HepG2 (cell line): ENCODE data around the gene C11orf91. TPM values are rescaled to one million over a fixed set of nuclear protein-coding genes. Genes with fewer than 3 reads are reported as not detected.
A peak's percentile ranks its signal among the peaks of the same experiment; 100 is the strongest.

Experiments used
- ARID2 ChIP-seq: sonication (generic); formaldehyde crosslinking; IDR thresholded peaks from 2 replicates; pipeline ENCODE4 v1.8.1; 2022; ENCODE audit warnings: mild to moderate bottlenecking, missing genetic modification reagents, borderline replicate concordance
- ATAD3A ChIP-seq: sonication (generic); formaldehyde crosslinking; IDR thresholded peaks from 2 replicates; pipeline ENCODE4 v1.4.0; 2020; ENCODE audit warnings: missing genetic modification reagents
- E2F1 ChIP-seq: sonication (generic); formaldehyde crosslinking; IDR thresholded peaks from 2 replicates; pipeline ENCODE4 v1.5.0; 2020; ENCODE audit warnings: missing genetic modification reagents
- FLYWCH1 ChIP-seq: sonication (generic); formaldehyde crosslinking; IDR thresholded peaks from 2 replicates; pipeline ENCODE4 v1.8.1; 2023; ENCODE audit warnings: mild to moderate bottlenecking, missing genetic modification reagents
- HHEX ChIP-seq: IDR thresholded peaks from 2 replicates; pipeline ENCODE4 v1.6.1; 2016; ENCODE audit warnings: control low read depth
- KDM5A ChIP-seq: fragments of 200-600 bp; sonication (generic); IDR thresholded peaks from 2 replicates; pipeline ENCODE4 v1.7.0; 2018; ENCODE audit warnings: antibody characterized with exemption, mild to moderate bottlenecking, low read length, borderline replicate concordance
- MYC ChIP-seq: sonication (generic); formaldehyde crosslinking; IDR thresholded peaks from 2 replicates; pipeline ENCODE4 v1.9.0; 2021; ENCODE audit warnings: missing genetic modification reagents, borderline replicate concordance
- NKX3-1 ChIP-seq: sonication (generic); formaldehyde crosslinking; IDR thresholded peaks from 2 replicates; pipeline ENCODE4 v1.5.0; 2020; ENCODE audit warnings: missing genetic modification reagents
- PLRG1 ChIP-seq: fragments of 450-650 bp; conservative IDR thresholded peaks from 2 replicates; pipeline ENCODE4 v1.6.1; 2016
- SMAD3 ChIP-seq: sonication (generic); formaldehyde crosslinking; IDR thresholded peaks from 2 replicates; pipeline ENCODE4 v1.4.0; 2020; ENCODE audit warnings: missing genetic modification reagents
- SMC3 ChIP-seq: IDR thresholded peaks from 2 replicates; pipeline ENCODE4 v1.6.1; 2011; ENCODE audit warnings: low read length, improper control_type of control experiment
- SNRNP70 ChIP-seq: fragments of 200-400 bp; formaldehyde crosslinking; IDR thresholded peaks from 2 replicates; pipeline ENCODE4 v1.6.1; 2017; ENCODE audit warnings: mild to moderate bottlenecking, low read depth, low read length, moderate library complexity
- ZBTB4 ChIP-seq: sonication (generic); formaldehyde crosslinking; IDR thresholded peaks from 2 replicates; pipeline ENCODE4 v1.4.0; 2020; ENCODE audit warnings: missing genetic modification reagents, mild to moderate bottlenecking, borderline replicate concordance
- ZFY ChIP-seq: sonication (generic); formaldehyde crosslinking; IDR thresholded peaks from 2 replicates; pipeline ENCODE4 v1.4.0; 2020; ENCODE audit warnings: missing genetic modification reagents
- ZNF225 ChIP-seq: sonication (generic); formaldehyde crosslinking; IDR thresholded peaks from 2 replicates; pipeline ENCODE4 v1.4.0; 2020; ENCODE audit warnings: mild to moderate bottlenecking, missing genetic modification reagents
- ZNF3 ChIP-seq: IDR thresholded peaks from 2 replicates; pipeline ENCODE4 v1.7.0; 2017; ENCODE audit warnings: inconsistent platforms
- ZNF317 ChIP-seq: sonication (generic); formaldehyde crosslinking; IDR thresholded peaks from 2 replicates; pipeline ENCODE4 v1.5.0; 2020; ENCODE audit warnings: mild to moderate bottlenecking, missing genetic modification reagents
- ZNF577 ChIP-seq: sonication (generic); formaldehyde crosslinking; IDR thresholded peaks from 2 replicates; pipeline ENCODE4 v1.4.0; 2020; ENCODE audit warnings: mild to moderate bottlenecking, low read depth, missing genetic modification reagents, borderline replicate concordance
- ZNF580 ChIP-seq: IDR thresholded peaks from 2 replicates; pipeline ENCODE4 v1.6.1; 2016; ENCODE audit warnings: low read depth, borderline replicate concordance
- ZNF770 ChIP-seq: sonication (generic); formaldehyde crosslinking; IDR thresholded peaks from 2 replicates; pipeline ENCODE4 v1.5.0; 2020; ENCODE audit warnings: mild to moderate bottlenecking, missing genetic modification reagents
- ZNF772 ChIP-seq: sonication (generic); formaldehyde crosslinking; IDR thresholded peaks from 2 replicates; pipeline ENCODE4 v1.5.0; 2020; ENCODE audit warnings: mild to moderate bottlenecking, missing genetic modification reagents
- ZNF839 ChIP-seq: sonication (generic); formaldehyde crosslinking; IDR thresholded peaks from 2 replicates; pipeline ENCODE4 v1.4.0; 2020; ENCODE audit warnings: missing genetic modification reagents, mild to moderate bottlenecking, borderline replicate concordance
- ZNF878 ChIP-seq: sonication (generic); formaldehyde crosslinking; IDR thresholded peaks from 2 replicates; pipeline ENCODE4 v1.8.1; 2023; ENCODE audit warnings: mild to moderate bottlenecking, missing genetic modification reagents, moderate library complexity
- polyA plus RNA-seq, 8 experiments: library from polyadenylated mRNA; depleted of rRNA in 3 of 8; stranded (reverse) in 7 of 8; unstranded in 1 of 8; fragments of >200 nt; fragmentation: Illumina TruSeq in 4 of 8; extraction: Trizol in 4 of 8; gene quantifications; 2 replicates each; pipeline versions ENCODE4 v1.2.1 to v1.2.3, GENCODE V29; 2011 to 2016; ENCODE audit warnings: low read depth in 4 of 8, missing spikeins in 1 of 8, mixed read lengths in 1 of 8; ENCODE audit not compliant: insufficient read depth in 1 of 8
- total RNA-seq, 5 experiments: library from RNA; depleted of rRNA; stranded (reverse); fragments of >200 nt; fragmentation: Illumina TruSeq; extraction: Trizol; gene quantifications; 2 replicates each; pipeline ENCODE4 v1.2.3, GENCODE V29; 2016; ENCODE audit warnings: low read depth in 1 of 5

C11orf91 gene
- total and polyA plus RNA-seq, 2 of the 13 experiments (the other 11 are each of a cell fraction or from before 2014, with no cell fraction given): 0.35 TPM; not detected in 1

GRCh38 chr11:33736148-33736812 lies 35.7 kb upstream of the C11orf91 start, which contains the start of gene CD59 (continued):
- TF ChIP-seq ZNF577 (CRISPR knock-in tag) (no peak), SNRNP70 (no peak), ZNF770 (peak; percentile 52; the same call in 1 of the 2 replicates), ZFY (CRISPR knock-in tag) (peak; percentile 96), SMAD3 (CRISPR knock-in tag) (peak; percentile 41; the same call in 1 of the 2 replicates), ATAD3A (no peak), SMC3 (0 out of 2 replicates have a peak, but pooled peaks have one; percentile 0), FLYWCH1 (CRISPR knock-in tag) (no peak), ZNF225 (CRISPR knock-in tag) (no peak), NKX3-1 (0 out of 2 replicates have a peak, but pooled peaks have one; percentile 46), MYC (CRISPR knock-in tag) (peak; percentile 62; the same call in 1 of the 2 replicates), ZNF3 (CRISPR knock-in tag) (no peak), E2F1 (CRISPR knock-in tag) (no peak), ARID2 (CRISPR knock-in tag) (no peak), ZBTB4 (CRISPR knock-in tag) (no peak), ZNF839 (0 out of 2 replicates have a peak, but pooled peaks have one; percentile 17), PLRG1 (no peak), ZNF317 (CRISPR knock-in tag) (peak; percentile 12; the same call in 1 of the 2 replicates), ZNF772 (CRISPR knock-in tag) (no peak), ZNF580 (no peak), ZNF878 (CRISPR knock-in tag) (no peak), HHEX (no peak), KDM5A (peak; percentile 8; the same call in 1 of the 2 replicates)
